NK-92 treated with Interleukin-12 subunit alpha and Interleukin-12 subunit beta, amount 100 ng/mL, for 24 hours (cell line): ENCODE data around the gene IFT27.
"Not testable (repeated sequence)": the region's sequence is repeated elsewhere in the genome, so short reads cannot be mapped to it uniquely, and the experiment has no call there.

Source experiments
- DNase-seq: peaks from one replicate; lab custom pipeline; 2025; lab: John Stamatoyannopoulos, UW

Gene IFT27

GRCh38 chr22:36765131-36765942 lies 10.6 kb downstream of the IFT27 start:
- no peak for DNase-seq

GRCh38 chr22:36764641-36765040 lies 11.3 kb downstream of the IFT27 start:
- DNase-seq = no peak

- no peak for DNase-seq
Measured at GRCh38 chr22:36764060-36764459, 11.9 kb downstream of the IFT27 start.

- no peak for DNase-seq
Measured at GRCh38 chr22:36763576-36763975, 12.3 kb downstream of the IFT27 start.

GRCh38 chr22:36762687-36763260 lies 13.1 kb downstream of the IFT27 start:
- no peak for DNase-seq

- DNase-seq = no peak
Measured at GRCh38 chr22:36761553-36762240, 14.2 kb downstream of the IFT27 start.

GRCh38 chr22:36760786-36761185 lies 15.1 kb downstream of the IFT27 start:
- DNase-seq = no peak

GRCh38 chr22:36759481-36760159 lies 16.3 kb downstream of the IFT27 start:
- no peak for DNase-seq

- no peak for DNase-seq
Measured at GRCh38 chr22:36758792-36759271, 17.1 kb downstream of the IFT27 start.

- peak; percentile 27 for DNase-seq
Measured at GRCh38 chr22:36757668-36758211, 18.2 kb downstream of the IFT27 start.

- no peak for DNase-seq
Measured at GRCh38 chr22:36756746-36757655, 18.9 kb downstream of the IFT27 start.

GRCh38 chr22:36756031-36756430 lies 19.9 kb downstream of the IFT27 start:
- no peak for DNase-seq

- DNase-seq = no peak
Measured at GRCh38 chr22:36755316-36755715, 20.6 kb downstream of the IFT27 start.

GRCh38 chr22:36754881-36755280 lies 21.0 kb downstream of the IFT27 start:
- not testable (repeated sequence) for DNase-seq

GRCh38 chr22:36753916-36754315 lies 22.0 kb downstream of the IFT27 start:
- no peak for DNase-seq

GRCh38 chr22:36753120-36753802 lies 22.7 kb downstream of the IFT27 start:
- DNase-seq = no peak

GRCh38 chr22:36746375-36746970 lies 29.4 kb downstream of the IFT27 start:
- no peak for DNase-seq

GRCh38 chr22:36745301-36745995 lies 30.5 kb downstream of the IFT27 start:
- DNase-seq = no peak

GRCh38 chr22:36744791-36745190 lies 31.1 kb downstream of the IFT27 start:
- DNase-seq = no peak
